ENCODE results near the gene GOPC. TPM values are rescaled to one million over a fixed set of nuclear protein-coding genes. Genes with fewer than 3 reads are reported as not detected.

Gene GOPC
- total RNA-seq, 2 experiments from 2014 or later = 7.2 to 7.5 TPM

DNA sequence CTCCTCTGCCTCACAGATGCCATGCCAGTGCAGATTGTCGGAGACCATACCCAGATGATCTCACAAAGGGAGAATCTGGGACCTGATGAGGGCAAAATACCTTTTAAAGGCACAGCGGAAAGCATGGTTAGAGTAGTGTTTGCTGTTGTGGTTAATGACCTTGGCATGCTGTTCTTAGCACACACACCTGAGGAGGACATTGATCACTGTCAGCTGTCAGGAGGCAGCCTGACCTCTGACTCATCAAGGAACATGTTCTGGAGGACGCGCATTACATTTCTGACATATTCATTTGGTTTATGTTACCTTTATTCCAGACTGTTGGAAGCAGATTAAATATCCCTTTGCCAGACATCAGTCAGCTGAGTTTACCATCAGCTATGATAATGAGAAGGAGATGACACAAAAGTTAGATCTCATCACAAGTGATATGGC lies 57.1 kb downstream of the GOPC start:
- intact Hi-C loops (cut with micrococcal nuclease) = loop anchor here (10.0 kb wide), 1 partner anchor 1290 kb away; the partner anchor contains the start of gene TSPYL4
- peaks cover 28% of the 10 kb centered on the region for H3K4me1 Mint-ChIP-seq (ENCODE audit: low read depth)
- H3K4me3 Mint-ChIP-seq = no peak overlapping the region
- H3K27me3 Mint-ChIP-seq (ENCODE audit: low read depth) = peaks cover 6% of the 10 kb centered on the region
- H3K27ac Mint-ChIP-seq = no peak overlapping the region
- peaks cover 2% of the 10 kb centered on the region for H3K36me3 Mint-ChIP-seq (ENCODE audit: low read depth)
- H3K9me3 Mint-ChIP-seq = no peaks in the 10 kb centered on the region
- DNase-seq = no peak
- CTCF ChIA-PET = interaction anchor here (1.0 to 1.5 kb wide), 2 partner anchors 12 to 95 kb away, joined by 4 to 6 read pairs; no protein-coding TSS in a partner anchor

DNA sequence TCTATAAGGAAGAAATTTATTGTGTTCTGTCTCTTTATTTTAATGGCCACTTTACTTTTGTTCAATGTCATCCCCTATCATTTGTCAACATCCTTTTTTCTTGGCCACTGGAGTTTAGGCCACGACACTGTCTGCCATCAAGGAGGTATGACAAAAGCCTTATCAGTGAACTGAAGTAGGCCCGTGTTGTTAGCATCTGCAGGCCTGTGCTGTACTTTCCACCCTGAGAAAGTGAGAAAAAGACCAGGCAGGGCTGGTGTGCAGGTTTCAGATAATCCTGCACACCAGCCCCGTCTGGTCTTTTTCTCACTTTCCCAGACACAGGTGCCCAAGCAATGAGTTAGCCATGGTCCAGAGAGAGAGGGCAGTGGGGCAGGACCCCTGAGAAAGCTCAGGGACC lies 57.6 kb downstream of the GOPC start:
- no peak overlapping the region for H3K4me3 Mint-ChIP-seq
- peaks cover 24% of the 10 kb centered on the region for H3K4me1 Mint-ChIP-seq (ENCODE audit: low read depth)
- H3K27ac Mint-ChIP-seq = no peak overlapping the region
- intact Hi-C loops (cut with micrococcal nuclease) = loop anchor here (10.0 kb wide), 1 partner anchor 1290 kb away; the partner anchor contains the start of gene TSPYL4
- no peaks in the 10 kb centered on the region for H3K9me3 Mint-ChIP-seq
- CTCF ChIA-PET = no interaction called here
- no peak for DNase-seq
- H3K36me3 Mint-ChIP-seq (ENCODE audit: low read depth) = peaks cover 2% of the 10 kb centered on the region
- H3K27me3 Mint-ChIP-seq (ENCODE audit: low read depth) = peaks cover 6% of the 10 kb centered on the region

- Mint-ChIP-seq H3K36me3 (ENCODE audit: low read depth) (peaks cover 2% of the 10 kb centered on the region), H3K4me3 (no peak overlapping the region), H3K9me3 (no peaks in the 10 kb centered on the region), H3K27me3 (ENCODE audit: low read depth) (peaks cover 5% of the 10 kb centered on the region), H3K4me1 (ENCODE audit: low read depth) (peaks cover 6% of the 10 kb centered on the region), H3K27ac (no peak overlapping the region)
- intact Hi-C loops (cut with micrococcal nuclease) = loop anchor here (10.0 kb wide), 1 partner anchor 1288 kb away; the partner anchor contains the start of gene TSPYL4
- CTCF ChIA-PET = no interaction called here
- no peak for DNase-seq
These were observed 59.8 kb downstream of the GOPC start for GRCh38 chr6:117542493-117542892.

DNA sequence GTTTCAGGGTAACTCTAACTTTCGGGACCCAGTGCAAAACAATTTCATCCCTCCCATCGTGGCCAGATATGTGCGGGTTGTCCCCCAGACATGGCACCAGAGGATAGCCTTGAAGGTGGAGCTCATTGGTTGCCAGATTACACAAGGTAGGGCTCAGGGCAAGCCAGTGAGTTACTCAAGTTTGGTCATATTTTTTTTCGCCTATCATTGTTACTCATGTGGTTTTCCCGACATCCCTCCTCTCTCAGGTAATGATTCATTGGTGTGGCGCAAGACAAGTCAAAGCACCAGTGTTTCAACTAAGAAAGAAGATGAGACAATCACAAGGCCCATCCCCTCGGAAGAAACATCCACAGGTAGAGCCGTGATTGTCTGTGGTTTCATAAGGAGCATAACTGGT lies 61.6 kb downstream of the GOPC start:
- intact Hi-C loops (cut with micrococcal nuclease) = loop anchor here (10.0 kb wide), 1 partner anchor 1286 kb away; the partner anchor contains the start of gene TSPYL4
- CTCF ChIA-PET = no interaction called here
- Mint-ChIP-seq H3K4me3 (no peak overlapping the region), H3K36me3 (ENCODE audit: low read depth) (no peaks in the 10 kb centered on the region), H3K4me1 (ENCODE audit: low read depth) (no peaks in the 10 kb centered on the region), H3K27ac (no peak overlapping the region), H3K27me3 (ENCODE audit: low read depth) (no peaks in the 10 kb centered on the region), H3K9me3 (no peaks in the 10 kb centered on the region)
- no peak for DNase-seq

- H3K4me3 Mint-ChIP-seq = no peak overlapping the region
- no peaks in the 10 kb centered on the region for H3K36me3 Mint-ChIP-seq (ENCODE audit: low read depth)
- no peaks in the 10 kb centered on the region for H3K27me3 Mint-ChIP-seq (ENCODE audit: low read depth)
- no peaks in the 10 kb centered on the region for H3K4me1 Mint-ChIP-seq (ENCODE audit: low read depth)
- DNase-seq = no peak
- CTCF ChIA-PET = no interaction called here
- no peaks in the 10 kb centered on the region for H3K9me3 Mint-ChIP-seq
- intact Hi-C loops (cut with micrococcal nuclease) = no loop called here
- no peak overlapping the region for H3K27ac Mint-ChIP-seq
These were observed 63.7 kb downstream of the GOPC start for GRCh38 chr6:117538615-117539014.

- Mint-ChIP-seq H3K36me3 (ENCODE audit: low read depth) (no peaks in the 10 kb centered on the region), H3K27me3 (ENCODE audit: low read depth) (no peaks in the 10 kb centered on the region), H3K9me3 (no peaks in the 10 kb centered on the region), H3K4me3 (no peak overlapping the region), H3K4me1 (ENCODE audit: low read depth) (no peaks in the 10 kb centered on the region), H3K27ac (no peak overlapping the region)
- CTCF ChIA-PET = no interaction called here
- DNase-seq = no peak
- intact Hi-C loops (cut with micrococcal nuclease) = no loop called here
These were observed 66.0 kb downstream of the GOPC start for GRCh38 chr6:117536317-117536716.

DNA sequence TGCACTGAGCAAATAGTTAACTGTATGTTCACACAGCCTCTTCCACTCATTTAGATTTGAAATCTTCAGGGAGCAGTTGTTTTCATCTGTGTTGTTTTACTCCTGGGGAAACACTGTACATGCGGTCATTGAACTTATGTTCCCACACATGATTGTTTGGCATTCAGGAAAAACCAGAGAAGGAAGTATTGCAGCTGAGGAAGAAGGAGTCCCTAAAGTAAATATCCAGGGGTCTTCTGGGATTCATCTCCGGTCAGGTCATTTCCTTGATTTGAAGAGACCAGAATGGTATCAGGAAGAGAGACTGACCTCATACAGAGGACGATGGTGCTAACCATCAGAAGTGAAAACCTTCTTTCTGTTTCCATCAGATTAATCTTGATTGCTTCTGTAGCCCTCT lies 67.3 kb downstream of the GOPC start:
- CTCF ChIA-PET = no interaction called here

DNA sequence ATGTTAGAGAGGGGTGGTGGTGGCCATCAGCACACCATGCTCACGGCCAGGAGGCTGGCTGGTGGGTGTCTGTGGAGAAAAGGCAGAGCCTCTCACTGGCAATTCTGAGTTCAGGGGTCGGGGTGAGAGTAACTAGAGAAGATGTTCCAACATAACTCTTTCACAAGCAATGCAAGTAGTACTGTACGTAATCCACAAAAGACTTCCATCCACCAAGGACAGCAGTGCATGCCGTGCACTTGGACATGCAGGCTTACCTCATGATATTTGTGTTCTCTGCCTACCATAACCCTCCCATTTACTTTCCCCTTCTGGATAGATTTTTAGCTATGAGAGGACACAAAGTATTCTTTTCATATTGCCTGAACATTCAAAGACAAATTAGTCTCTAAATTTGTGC lies 68.5 kb downstream of the GOPC start:
- intact Hi-C loops (cut with micrococcal nuclease) = no loop called here
- Mint-ChIP-seq H3K36me3 (ENCODE audit: low read depth) (no peaks in the 10 kb centered on the region), H3K27me3 (ENCODE audit: low read depth) (no peaks in the 10 kb centered on the region), H3K4me1 (ENCODE audit: low read depth) (no peaks in the 10 kb centered on the region), H3K9me3 (no peaks in the 10 kb centered on the region), H3K27ac (no peak overlapping the region), H3K4me3 (no peak overlapping the region)
- DNase-seq = no peak
- CTCF ChIA-PET = no interaction called here

More for the DNA sequence above, 67.3 kb downstream of the GOPC start:
- Mint-ChIP-seq H3K27me3 (ENCODE audit: low read depth) (no peaks in the 10 kb centered on the region), H3K9me3 (no peaks in the 10 kb centered on the region), H3K4me3 (no peak overlapping the region), H3K4me1 (ENCODE audit: low read depth) (no peaks in the 10 kb centered on the region), H3K36me3 (ENCODE audit: low read depth) (no peaks in the 10 kb centered on the region), H3K27ac (no peak overlapping the region)
- intact Hi-C loops (cut with micrococcal nuclease) = no loop called here
- DNase-seq = no peak

DNA sequence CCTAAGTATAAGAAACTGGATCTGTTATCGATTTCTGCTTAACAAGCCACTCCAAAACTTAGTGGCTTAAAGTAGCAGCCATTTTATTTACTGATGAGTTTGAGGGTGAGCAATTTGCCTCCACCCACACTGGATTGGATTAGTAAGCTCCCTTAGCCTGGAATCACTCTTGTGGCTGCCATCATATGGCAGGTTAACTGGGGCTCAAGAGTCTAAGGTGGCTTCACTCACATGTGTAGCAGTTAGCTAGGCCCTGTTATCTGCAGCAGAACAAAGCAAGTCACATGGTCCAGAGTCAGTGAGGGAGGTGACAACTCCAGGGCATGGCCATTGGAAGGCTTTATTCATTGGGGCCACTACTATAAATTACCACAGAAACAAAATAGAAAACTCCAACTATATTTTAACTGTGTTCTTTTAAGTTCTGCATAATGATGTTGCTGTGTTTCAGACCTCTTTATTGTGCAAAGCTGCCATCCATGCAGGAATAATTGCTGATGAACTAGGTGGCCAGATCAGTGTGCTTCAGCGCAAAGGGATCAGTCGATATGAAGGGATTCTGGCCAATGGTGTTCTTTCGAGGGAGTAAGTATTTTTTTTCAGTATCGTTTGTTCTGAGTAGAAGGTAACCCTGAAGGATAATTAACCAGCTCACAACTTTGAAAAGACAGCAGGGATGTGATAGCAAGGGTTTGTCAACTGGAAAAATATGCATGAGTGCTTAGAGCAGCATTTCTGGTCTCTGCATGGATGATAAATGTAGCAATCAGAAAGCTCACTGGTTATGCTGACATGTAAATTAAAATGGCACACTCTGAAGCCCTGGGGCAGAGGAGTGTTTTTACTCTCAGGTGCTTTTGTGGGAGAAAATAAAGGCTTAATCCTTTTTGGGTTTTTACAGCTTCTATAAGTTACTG lies 70.2 kb downstream of the GOPC start:
- Mint-ChIP-seq H3K27ac (no peak overlapping the region), H3K4me3 (no peak overlapping the region), H3K4me1 (ENCODE audit: low read depth) (no peaks in the 10 kb centered on the region), H3K27me3 (ENCODE audit: low read depth) (no peaks in the 10 kb centered on the region), H3K36me3 (ENCODE audit: low read depth) (no peaks in the 10 kb centered on the region), H3K9me3 (no peaks in the 10 kb centered on the region)
- no peak for DNase-seq
- CTCF ChIA-PET = interaction anchor here (0.6 to 2.6 kb wide), 5 partner anchors 23 to 181 kb away, joined by 3 to 12 read pairs (median 3); no protein-coding TSS in a partner anchor
- intact Hi-C loops (cut with micrococcal nuclease) = no loop called here

DNA sequence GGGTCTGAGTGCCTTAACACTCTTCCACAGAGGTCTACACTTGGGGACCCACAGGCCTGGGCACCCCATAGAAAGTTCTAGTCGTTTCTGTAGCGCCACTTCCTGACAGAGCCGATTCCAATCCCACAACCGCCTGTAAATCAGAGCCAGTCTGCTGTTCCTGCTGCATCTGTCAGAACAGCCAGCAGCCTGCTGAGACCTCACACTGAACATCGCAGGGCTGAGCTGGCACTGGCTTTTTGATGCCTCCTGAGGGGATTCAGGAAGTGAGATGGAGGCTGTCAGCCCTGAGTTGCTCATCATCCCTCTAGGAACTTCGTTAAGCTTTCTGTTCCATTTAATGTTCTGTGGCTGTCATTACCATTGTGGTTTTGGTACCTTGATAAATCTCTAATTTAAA lies 71.0 kb downstream of the GOPC start:
- H3K4me3 Mint-ChIP-seq = no peak overlapping the region

GRCh38 chr6:117530467-117531242 lies 71.7 kb downstream of the GOPC start:
- no peak overlapping the region for H3K4me3 Mint-ChIP-seq
- H3K27ac Mint-ChIP-seq = no peak overlapping the region
- DNase-seq = no peak
- CTCF ChIA-PET = interaction anchor here (0.5 to 2.6 kb wide), 4 partner anchors 17 to 175 kb away, joined by 3 to 12 read pairs (median 4); no protein-coding TSS in a partner anchor
- H3K9me3 Mint-ChIP-seq = no peaks in the 10 kb centered on the region
- intact Hi-C loops (cut with micrococcal nuclease) = no loop called here
- H3K36me3 Mint-ChIP-seq (ENCODE audit: low read depth) = no peaks in the 10 kb centered on the region
- no peaks in the 10 kb centered on the region for H3K27me3 Mint-ChIP-seq (ENCODE audit: low read depth)
- H3K4me1 Mint-ChIP-seq (ENCODE audit: low read depth) = no peaks in the 10 kb centered on the region

More for the DNA sequence above, 71.0 kb downstream of the GOPC start:
- Mint-ChIP-seq H3K4me1 (ENCODE audit: low read depth) (no peaks in the 10 kb centered on the region), H3K27ac (no peak overlapping the region), H3K9me3 (no peaks in the 10 kb centered on the region), H3K36me3 (ENCODE audit: low read depth) (no peaks in the 10 kb centered on the region), H3K27me3 (ENCODE audit: low read depth) (no peaks in the 10 kb centered on the region)
- no peak for DNase-seq
- intact Hi-C loops (cut with micrococcal nuclease) = no loop called here
- CTCF ChIA-PET = interaction anchor here (2.6 kb wide), 1 partner anchor 81 kb away, joined by 12 read pairs; no protein-coding TSS in a partner anchor

GRCh38 chr6:117525607-117526006 lies 76.7 kb downstream of the GOPC start:
- no peak for DNase-seq
- CTCF ChIA-PET = interaction anchor here (1.9 kb wide), 1 partner anchor 81 kb away, joined by 4 read pairs; no protein-coding TSS in a partner anchor
- Mint-ChIP-seq H3K4me1 (ENCODE audit: low read depth) (no peaks in the 10 kb centered on the region), H3K4me3 (no peak overlapping the region), H3K36me3 (ENCODE audit: low read depth) (no peaks in the 10 kb centered on the region), H3K27me3 (ENCODE audit: low read depth) (no peaks in the 10 kb centered on the region), H3K9me3 (no peaks in the 10 kb centered on the region), H3K27ac (no peak overlapping the region)
- intact Hi-C loops (cut with micrococcal nuclease) = no loop called here

All from activated naive CD4-positive, alpha-beta T cell treated with anti-CD3 and anti-CD28 coated beads for 36 hours (primary cell).